ENCODE measurements around the gene NEDD4.
"Not testable (repeated sequence)": the region's sequence is repeated elsewhere in the genome, so short reads cannot be mapped to it uniquely, and the experiment has no call there.

DNA sequence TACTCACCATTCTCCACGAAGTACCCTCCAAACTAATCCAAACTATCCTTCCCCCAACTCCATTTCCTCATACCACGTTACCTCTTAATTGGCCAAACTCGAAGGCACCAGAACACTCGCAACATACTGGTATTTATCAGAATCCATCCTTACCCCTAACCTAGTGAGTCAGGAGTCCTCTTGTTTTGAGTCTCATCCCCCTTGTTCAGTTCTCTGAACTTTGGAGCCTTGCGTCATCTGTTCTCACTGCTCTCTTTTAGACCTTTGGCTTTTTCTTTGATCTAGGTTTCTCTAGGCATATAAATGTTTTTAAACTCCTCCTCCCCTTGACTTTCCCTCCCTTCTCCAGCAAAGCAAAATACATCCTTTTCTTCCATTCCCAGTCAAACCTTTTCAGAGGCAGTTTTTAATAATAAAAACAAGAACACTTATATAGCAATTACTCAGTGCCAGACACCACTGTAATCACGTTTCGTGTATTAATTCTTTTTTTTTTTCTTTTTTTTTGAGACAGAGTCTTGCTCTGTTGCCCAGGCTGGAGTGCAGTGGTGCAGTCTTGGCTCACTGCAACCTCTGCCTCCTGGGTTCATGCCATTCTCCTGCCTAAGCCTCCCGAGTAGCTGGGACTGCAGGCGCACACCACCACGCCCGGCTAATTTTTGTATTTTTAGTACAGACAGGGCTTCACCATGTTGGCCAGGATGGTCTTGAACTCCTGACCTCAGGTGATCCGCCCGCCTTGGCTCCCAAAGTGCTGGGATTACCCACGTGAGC, 40.7 kb downstream of the NEDD4 start:
- TF ChIP-seq, protein P1, sequence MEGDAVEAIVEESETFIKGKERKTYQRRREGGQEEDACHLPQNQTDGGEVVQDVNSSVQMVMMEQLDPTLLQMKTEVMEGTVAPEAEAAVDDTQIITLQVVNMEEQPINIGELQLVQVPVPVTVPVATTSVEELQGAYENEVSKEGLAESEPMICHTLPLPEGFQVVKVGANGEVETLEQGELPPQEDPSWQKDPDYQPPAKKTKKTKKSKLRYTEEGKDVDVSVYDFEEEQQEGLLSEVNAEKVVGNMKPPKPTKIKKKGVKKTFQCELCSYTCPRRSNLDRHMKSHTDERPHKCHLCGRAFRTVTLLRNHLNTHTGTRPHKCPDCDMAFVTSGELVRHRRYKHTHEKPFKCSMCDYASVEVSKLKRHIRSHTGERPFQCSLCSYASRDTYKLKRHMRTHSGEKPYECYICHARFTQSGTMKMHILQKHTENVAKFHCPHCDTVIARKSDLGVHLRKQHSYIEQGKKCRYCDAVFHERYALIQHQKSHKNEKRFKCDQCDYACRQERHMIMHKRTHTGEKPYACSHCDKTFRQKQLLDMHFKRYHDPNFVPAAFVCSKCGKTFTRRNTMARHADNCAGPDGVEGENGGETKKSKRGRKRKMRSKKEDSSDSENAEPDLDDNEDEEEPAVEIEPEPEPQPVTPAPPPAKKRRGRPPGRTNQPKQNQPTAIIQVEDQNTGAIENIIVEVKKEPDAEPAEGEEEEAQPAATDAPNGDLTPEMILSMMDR (IDR thresholded peaks at IDR 0.05; ENCODE audit: low read depth, low read length, poor library complexity, severe bottlenecking), result not testable (repeated sequence)
- not testable (repeated sequence) for TF ChIP-seq EZH2phosphoT487 (IDR thresholded peaks at IDR 0.05; ENCODE audit: borderline replicate concordance, low read length)
